GM23338 (cell line): ENCODE results near the gene FLNC.

Experiments used
- CREB1 ChIP-seq: fragments of 250-450 bp; sonication (Bioruptor Pico); IDR thresholded peaks from 2 replicates; pipeline ENCODE4 v1.5.0; 2020; ENCODE audit warnings: low read depth, mild to moderate bottlenecking, moderate library complexity
- EZH2 ChIP-seq: fragments of 200-600 bp; sonication (generic); IDR thresholded peaks from one replicate; pipeline ENCODE4 v1.8.0; 2017; ENCODE audit warnings: antibody characterized with exemption, mild to moderate bottlenecking, low read depth; ENCODE audit not compliant: unreplicated experiment
- EZH2phosphoT487 ChIP-seq: fragments of 200-600 bp; sonication (generic); IDR thresholded peaks from one replicate; pipeline ENCODE4 v1.8.1; 2018; ENCODE audit warnings: antibody characterized with exemption; ENCODE audit not compliant: unreplicated experiment
- JUNB ChIP-seq: IDR thresholded peaks from one replicate; pipeline ENCODE4 v1.6.1; 2016; ENCODE audit warnings: antibody characterized with exemption; ENCODE audit not compliant: unreplicated experiment
- POLR2AphosphoS5 ChIP-seq: IDR thresholded peaks from 2 replicates; pipeline ENCODE4 v1.6.1; 2016; ENCODE audit warnings: antibody characterized with exemption, low read depth
- ZNF114 ChIP-seq: fragments of 250-450 bp; sonication (Bioruptor Pico); IDR thresholded peaks from 2 replicates; pipeline ENCODE4 v1.5.0; 2020; ENCODE audit warnings: mild to moderate bottlenecking, moderate library complexity
- ZNF331 ChIP-seq: fragments of 250-450 bp; sonication (Bioruptor Pico); IDR thresholded peaks from 2 replicates; pipeline ENCODE4 v1.5.0; 2020; ENCODE audit warnings: low read depth, mild to moderate bottlenecking, moderate library complexity
- TF ChIP-seq, protein P1 (sequence below), 2 experiments: fragments of 200-600 bp in 1 of 2; sonication (generic) in 1 of 2; conservative IDR thresholded peaks; 2 replicates each; pipeline versions ENCODE4 v1.5.1 to v1.6.1; 2016 to 2017; ENCODE audit warnings: antibody characterized with exemption in 2 of 2, low read depth in 2 of 2, mild to moderate bottlenecking in 2 of 2, moderate library complexity in 1 of 2
- TF ChIP-seq, protein P2 (sequence below): IDR thresholded peaks from one replicate; pipeline ENCODE4 v1.6.1; 2018; ENCODE audit warnings: antibody characterized with exemption; ENCODE audit not compliant: unreplicated experiment
- TF ChIP-seq, protein P3 (sequence below): IDR thresholded peaks from 2 replicates; pipeline ENCODE4 v1.6.1; 2016; ENCODE audit warnings: antibody characterized with exemption

DNA sequence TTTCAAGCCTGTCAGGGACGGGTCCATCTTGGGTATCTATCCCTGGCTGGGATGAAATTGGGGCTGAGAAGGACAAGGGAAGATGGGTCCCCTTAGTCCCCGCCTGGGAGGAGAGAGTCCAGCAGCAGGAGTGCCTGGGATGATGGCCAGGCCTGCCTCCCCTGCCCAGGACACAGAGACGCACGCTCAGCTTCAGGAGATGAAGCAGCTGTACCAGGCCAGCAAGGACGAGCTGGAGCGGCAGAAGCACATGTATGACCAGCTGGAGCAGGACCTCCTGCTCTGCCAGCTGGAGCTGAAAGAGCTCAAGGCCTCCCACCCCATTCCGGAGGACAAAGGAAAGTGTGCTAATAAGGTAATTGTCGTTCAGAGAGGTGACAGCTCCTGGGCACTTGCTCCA is 23.0 kb upstream of the FLNC start:
- no peak for TF ChIP-seq EZH2phosphoT487
- no peak for TF ChIP-seq EZH2
- TF ChIP-seq POLR2AphosphoS5, result no peak
- TF ChIP-seq, protein P1, sequence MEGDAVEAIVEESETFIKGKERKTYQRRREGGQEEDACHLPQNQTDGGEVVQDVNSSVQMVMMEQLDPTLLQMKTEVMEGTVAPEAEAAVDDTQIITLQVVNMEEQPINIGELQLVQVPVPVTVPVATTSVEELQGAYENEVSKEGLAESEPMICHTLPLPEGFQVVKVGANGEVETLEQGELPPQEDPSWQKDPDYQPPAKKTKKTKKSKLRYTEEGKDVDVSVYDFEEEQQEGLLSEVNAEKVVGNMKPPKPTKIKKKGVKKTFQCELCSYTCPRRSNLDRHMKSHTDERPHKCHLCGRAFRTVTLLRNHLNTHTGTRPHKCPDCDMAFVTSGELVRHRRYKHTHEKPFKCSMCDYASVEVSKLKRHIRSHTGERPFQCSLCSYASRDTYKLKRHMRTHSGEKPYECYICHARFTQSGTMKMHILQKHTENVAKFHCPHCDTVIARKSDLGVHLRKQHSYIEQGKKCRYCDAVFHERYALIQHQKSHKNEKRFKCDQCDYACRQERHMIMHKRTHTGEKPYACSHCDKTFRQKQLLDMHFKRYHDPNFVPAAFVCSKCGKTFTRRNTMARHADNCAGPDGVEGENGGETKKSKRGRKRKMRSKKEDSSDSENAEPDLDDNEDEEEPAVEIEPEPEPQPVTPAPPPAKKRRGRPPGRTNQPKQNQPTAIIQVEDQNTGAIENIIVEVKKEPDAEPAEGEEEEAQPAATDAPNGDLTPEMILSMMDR (conservative IDR thresholded peaks at IDR 0.05; ENCODE audit: low read depth in 2 of 2), result no peak
- TF ChIP-seq, protein P2, sequence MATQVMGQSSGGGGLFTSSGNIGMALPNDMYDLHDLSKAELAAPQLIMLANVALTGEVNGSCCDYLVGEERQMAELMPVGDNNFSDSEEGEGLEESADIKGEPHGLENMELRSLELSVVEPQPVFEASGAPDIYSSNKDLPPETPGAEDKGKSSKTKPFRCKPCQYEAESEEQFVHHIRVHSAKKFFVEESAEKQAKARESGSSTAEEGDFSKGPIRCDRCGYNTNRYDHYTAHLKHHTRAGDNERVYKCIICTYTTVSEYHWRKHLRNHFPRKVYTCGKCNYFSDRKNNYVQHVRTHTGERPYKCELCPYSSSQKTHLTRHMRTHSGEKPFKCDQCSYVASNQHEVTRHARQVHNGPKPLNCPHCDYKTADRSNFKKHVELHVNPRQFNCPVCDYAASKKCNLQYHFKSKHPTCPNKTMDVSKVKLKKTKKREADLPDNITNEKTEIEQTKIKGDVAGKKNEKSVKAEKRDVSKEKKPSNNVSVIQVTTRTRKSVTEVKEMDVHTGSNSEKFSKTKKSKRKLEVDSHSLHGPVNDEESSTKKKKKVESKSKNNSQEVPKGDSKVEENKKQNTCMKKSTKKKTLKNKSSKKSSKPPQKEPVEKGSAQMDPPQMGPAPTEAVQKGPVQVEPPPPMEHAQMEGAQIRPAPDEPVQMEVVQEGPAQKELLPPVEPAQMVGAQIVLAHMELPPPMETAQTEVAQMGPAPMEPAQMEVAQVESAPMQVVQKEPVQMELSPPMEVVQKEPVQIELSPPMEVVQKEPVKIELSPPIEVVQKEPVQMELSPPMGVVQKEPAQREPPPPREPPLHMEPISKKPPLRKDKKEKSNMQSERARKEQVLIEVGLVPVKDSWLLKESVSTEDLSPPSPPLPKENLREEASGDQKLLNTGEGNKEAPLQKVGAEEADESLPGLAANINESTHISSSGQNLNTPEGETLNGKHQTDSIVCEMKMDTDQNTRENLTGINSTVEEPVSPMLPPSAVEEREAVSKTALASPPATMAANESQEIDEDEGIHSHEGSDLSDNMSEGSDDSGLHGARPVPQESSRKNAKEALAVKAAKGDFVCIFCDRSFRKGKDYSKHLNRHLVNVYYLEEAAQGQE, result no peak
- TF ChIP-seq CREB1 (CRISPR knock-in tag), result no peak
- TF ChIP-seq, protein P3, sequence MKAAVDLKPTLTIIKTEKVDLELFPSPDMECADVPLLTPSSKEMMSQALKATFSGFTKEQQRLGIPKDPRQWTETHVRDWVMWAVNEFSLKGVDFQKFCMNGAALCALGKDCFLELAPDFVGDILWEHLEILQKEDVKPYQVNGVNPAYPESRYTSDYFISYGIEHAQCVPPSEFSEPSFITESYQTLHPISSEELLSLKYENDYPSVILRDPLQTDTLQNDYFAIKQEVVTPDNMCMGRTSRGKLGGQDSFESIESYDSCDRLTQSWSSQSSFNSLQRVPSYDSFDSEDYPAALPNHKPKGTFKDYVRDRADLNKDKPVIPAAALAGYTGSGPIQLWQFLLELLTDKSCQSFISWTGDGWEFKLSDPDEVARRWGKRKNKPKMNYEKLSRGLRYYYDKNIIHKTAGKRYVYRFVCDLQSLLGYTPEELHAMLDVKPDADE, result no peak
- no peak for TF ChIP-seq ZNF114 (CRISPR knock-in tag)
- TF ChIP-seq JUNB, result no peak
- no peak for TF ChIP-seq ZNF331 (CRISPR knock-in tag)
